Parathyroid adenoma (tissue), 2 donors: Measurements from ENCODE around the gene EXOC1.
A peak's percentile ranks its signal among the peaks of the same experiment; 100 is the strongest.

ENCODE experiments used
- H2AFZ ChIP-seq: fragments of 300-600 bp; sonication (generic); one replicate; pipeline ENCODE4 v1.7.0; 2017; ENCODE audit warnings: antibody characterized with exemption, mild to moderate bottlenecking
- H3K27ac ChIP-seq: fragments of 300-600 bp; sonication (generic); one replicate; pipeline ENCODE4 v1.7.0; 2017
- H3K27me3 ChIP-seq: fragments of 300-600 bp; sonication (generic); one replicate; pipeline ENCODE4 v1.7.0; 2017; ENCODE audit warnings: low read length; ENCODE audit not compliant: control insufficient read depth, insufficient read depth
- H3K36me3 ChIP-seq: fragments of 300-600 bp; sonication (generic); one replicate; pipeline ENCODE4 v1.7.0; 2017; ENCODE audit warnings: low read length; ENCODE audit not compliant: control insufficient read depth, insufficient read depth
- H3K4me1 ChIP-seq: fragments of 300-600 bp; sonication (generic); one replicate; pipeline ENCODE4 v1.7.0; 2017; ENCODE audit warnings: control low read depth
- H3K4me2 ChIP-seq: fragments of 300-600 bp; sonication (generic); one replicate; pipeline ENCODE4 v1.7.0; 2017; ENCODE audit warnings: low read length
- H3K4me3 ChIP-seq: fragments of 300-600 bp; sonication (generic); one replicate; pipeline ENCODE4 v1.7.0; 2017; ENCODE audit warnings: low read depth, low read length
- H3K79me2 ChIP-seq: fragments of 300-600 bp; sonication (generic); one replicate; pipeline ENCODE4 v1.7.0; 2017; ENCODE audit warnings: control low read depth
- H3K9ac ChIP-seq: fragments of 300-600 bp; sonication (generic); one replicate; pipeline ENCODE4 v1.7.0; 2017; ENCODE audit warnings: mild to moderate bottlenecking
- H3K9me3 ChIP-seq: fragments of 300-600 bp; sonication (generic); one replicate; pipeline ENCODE4 v1.7.0; 2017; ENCODE audit warnings: low read length; ENCODE audit not compliant: control insufficient read depth
- CTCF ChIP-seq: fragments of 300-600 bp; sonication (generic); IDR thresholded peaks from one replicate; pipeline ENCODE4 v1.7.0; 2017; ENCODE audit warnings: antibody characterized with exemption, mild to moderate bottlenecking
- donor health status: primary hyperparathyroidism.

The EXOC1 gene

GRCh38 chr4:55948726-55949481 lies 95.5 kb downstream of the EXOC1 start, which contains the start of gene CEP135:
TSS of gene CEP135 (plus strand) at chr4:55948945. CDS start at chr4:55952131, 3,186 bp downstream.
- Histone ChIP-seq H3K79me2 (peaks cover 2% of the 10 kb centered on the region), H3K4me1 (no peaks in the 10 kb centered on the region), H3K4me3 (peak within 1 kb of the TSS; percentile 70), H3K9ac (no peak within 1 kb of the TSS), H3K9me3 (no peaks in the 10 kb centered on the region), H3K36me3 (no peaks in the 10 kb centered on the region), H2AFZ (peak within 1 kb of the TSS; percentile 91), H3K27me3 (no peaks in the 10 kb centered on the region), H3K4me2 (peak within 1 kb of the TSS; percentile 74), H3K27ac (peak within 1 kb of the TSS; percentile 85)
- peak; percentile 79 for TF ChIP-seq CTCF

- Histone ChIP-seq H3K27ac (peak overlapping the region; percentile 85), H3K9me3 (no peaks in the 10 kb centered on the region), H3K4me1 (no peaks in the 10 kb centered on the region), H3K27me3 (no peaks in the 10 kb centered on the region), H3K9ac (no peak overlapping the region), H3K4me2 (peak overlapping the region; percentile 74), H3K79me2 (peaks cover 2% of the 10 kb centered on the region), H2AFZ (peak overlapping the region; percentile 91), H3K36me3 (no peaks in the 10 kb centered on the region), H3K4me3 (peak overlapping the region; percentile 70)
- TF ChIP-seq CTCF: no peak
These were observed 96.0 kb downstream of the EXOC1 start for GRCh38 chr4:55949482-55949802.

- no peaks in the 10 kb centered on the region for H3K36me3 ChIP-seq
- H3K79me2 ChIP-seq: peaks cover 2% of the 10 kb centered on the region
- no peak overlapping the region for H3K4me3 ChIP-seq
- no peak overlapping the region for H3K27ac ChIP-seq
- no peak overlapping the region for H3K9ac ChIP-seq
- no peak overlapping the region for H2AFZ ChIP-seq
- H3K4me1 ChIP-seq: no peaks in the 10 kb centered on the region
- H3K9me3 ChIP-seq: no peaks in the 10 kb centered on the region
- H3K4me2 ChIP-seq: no peak overlapping the region
- no peaks in the 10 kb centered on the region for H3K27me3 ChIP-seq
- TF ChIP-seq CTCF: no peak
These were observed 97.9 kb downstream of the EXOC1 start for GRCh38 chr4:55951191-55951922.
